B cell (primary cell): Measurements from ENCODE around the gene TBCB. TPM values are rescaled to one million over a fixed set of nuclear protein-coding genes. Genes with fewer than 3 reads are reported as not detected.

Experiments
- ATAC-seq: fragments of 200-7000 bp; cut with Tn5 transposase; one replicate; pipeline ENCODE4 v1.10.0; 2021; ENCODE audit warnings: low read depth, mild to moderate bottlenecking, moderate number of reproducible peaks, moderate library complexity
- CTCF ChIA-PET: fragments of 350-600 bp; sonication (Branson Sonifier 250); formaldehyde crosslinking; loops from one replicate; lab custom pipeline; 2021; ENCODE audit warnings: antibody characterized with exemption, inconsistent platforms; lab: Charles Lee
- POLR2A ChIA-PET: fragments of 350-600 bp; sonication (Branson Sonifier 250); formaldehyde crosslinking; loops from one replicate; lab custom pipeline; 2021; ENCODE audit warnings: antibody characterized with exemption; lab: Charles Lee
- DNase-seq: peaks from one replicate; pipeline ENCODE4 v3.0.0; 2013
- H2AFZ ChIP-seq: 2 replicates; pipeline ENCODE4 v1.6.1; 2012; ENCODE audit warnings: mild to moderate bottlenecking, low read depth, low read length; ENCODE audit not compliant: insufficient read depth, poor library complexity, severe bottlenecking
- H3K27ac ChIP-seq, 2 donors: 1 replicate in 1 of 2; 2 replicates in 1 of 2; pipeline ENCODE4 v1.5.1; 2012 to 2013; ENCODE audit warnings: low read length in 2 of 2, mild to moderate bottlenecking in 2 of 2, moderate library complexity in 1 of 2
- H3K27me3 ChIP-seq, 4 experiments: fragments of 200-600 bp in 1 of 4; sonication (generic) in 1 of 4; replicated peaks in 1 of 4; 1 replicate in 2 of 4; 2 replicates in 2 of 4; pipeline versions ENCODE4 v1.6.1 to v1.7.0; 2013 to 2016; ENCODE audit warnings: low read length in 3 of 4, mild to moderate bottlenecking in 2 of 4, mixed read lengths in 1 of 4, moderate library complexity in 1 of 4; ENCODE audit not compliant: insufficient read depth in 4 of 4, control insufficient read depth in 3 of 4; ENCODE audit errors: control extremely low read depth in 1 of 4
- H3K36me3 ChIP-seq, 2 experiments: replicated peaks in 1 of 2; 1 replicate in 1 of 2; 2 replicates in 1 of 2; pipeline versions ENCODE4 v1.6.1 to v1.7.1; 2013; ENCODE audit warnings: low read length in 1 of 2; ENCODE audit not compliant: insufficient read depth in 2 of 2, control insufficient read depth in 1 of 2; ENCODE audit errors: control extremely low read depth in 1 of 2, extremely low read depth in 1 of 2
- H3K4me1 ChIP-seq, 2 donors: fragments of 200-600 bp in 1 of 2; sonication (generic) in 1 of 2; 1 replicate in 1 of 2; 2 replicates in 1 of 2; pipeline versions ENCODE4 v1.5.1 to v1.6.1; 2013 to 2017; ENCODE audit warnings: low read length in 2 of 2; ENCODE audit not compliant: control insufficient read depth in 2 of 2, insufficient read depth in 2 of 2
- H3K4me2 ChIP-seq: replicated peaks from 2 replicates; pipeline ENCODE3; 2012; ENCODE audit warnings: mild to moderate bottlenecking, low read depth, low read length; ENCODE audit not compliant: poor library complexity, severe bottlenecking
- H3K4me3 ChIP-seq, 5 experiments: fragments of 200-600 bp in 1 of 5; sonication (generic) in 1 of 5; 1 replicate in 3 of 5; 2 replicates in 2 of 5; pipeline versions ENCODE4 v1.5.1 to v1.7.0; 2011 to 2016; ENCODE audit warnings: low read length in 4 of 5, mild to moderate bottlenecking in 4 of 5, low read depth in 2 of 5, control low read depth in 1 of 5, moderate library complexity in 1 of 5; ENCODE audit not compliant: insufficient read depth in 1 of 5; ENCODE audit errors: control extremely low read depth in 1 of 5, extremely low read depth in 1 of 5
- H3K79me2 ChIP-seq: fragments of 200-600 bp; sonication (generic); one replicate; pipeline ENCODE4 v1.6.0; 2016; ENCODE audit warnings: low read length; ENCODE audit not compliant: control insufficient read depth, insufficient read depth
- H3K9ac ChIP-seq: fragments of 200-600 bp; sonication (generic); 2 replicates; pipeline ENCODE4 v1.6.1; 2017; ENCODE audit warnings: mild to moderate bottlenecking, low read length, moderate library complexity
- H3K9me3 ChIP-seq, 3 donors: one replicate each; pipeline versions ENCODE4 v1.6.1 to v1.7.1; 2013; ENCODE audit warnings: low read length in 2 of 3; ENCODE audit not compliant: control insufficient read depth in 2 of 3, insufficient read depth in 1 of 3; ENCODE audit errors: control extremely low read depth in 1 of 3
- H4K20me1 ChIP-seq: 2 replicates; pipeline ENCODE4 v1.6.0; 2012; ENCODE audit warnings: mild to moderate bottlenecking, low read length; ENCODE audit not compliant: insufficient read depth, control insufficient read depth, poor library complexity, severe bottlenecking
- H3K27ac Mint-ChIP-seq: one replicate; pipeline ENCODE4 v1.8.0; 2021; ENCODE audit warnings: mixed read lengths
- H3K27me3 Mint-ChIP-seq: one replicate; pipeline ENCODE4 v1.8.0; 2021; ENCODE audit warnings: mixed read lengths
- H3K4me1 Mint-ChIP-seq: one replicate; pipeline ENCODE4 v1.8.0; 2021; ENCODE audit warnings: mixed read lengths
- H3K4me3 Mint-ChIP-seq: one replicate; pipeline ENCODE4 v1.8.0; 2021; ENCODE audit warnings: mixed read lengths
- H3K9me3 Mint-ChIP-seq: one replicate; pipeline ENCODE4 v1.8.0; 2022; ENCODE audit warnings: mixed read lengths; ENCODE audit not compliant: insufficient read depth
- CTCF ChIP-seq: fragments of 200-600 bp; IDR thresholded peaks from one replicate; pipeline ENCODE4 v1.8.0; 2022; ENCODE audit warnings: antibody characterized with exemption, mild to moderate bottlenecking
- EZH2 ChIP-seq: IDR thresholded peaks from 2 replicates; pipeline ENCODE4 v1.6.1; 2012; ENCODE audit warnings: borderline replicate concordance, low read depth, mild to moderate bottlenecking, moderate library complexity, low read length; ENCODE audit not compliant: insufficient read depth, poor library complexity, severe bottlenecking
- WGBS: methylation state at CpG from one replicate; pipeline ENCODE4 v1.1.5; 2013; ENCODE audit warnings: missing lambda C conversion rate; ENCODE audit not compliant: insufficient coverage; 5-methylcytosine and 5-hydroxymethylcytosine counted together
- intact Hi-C: fragments of 100-400 bp; cut with micrococcal nuclease; formaldehyde crosslinking; loops from one replicate; pipeline ENCODE4 v1.10.0; 2022
- polyA plus RNA-seq: library from polyadenylated mRNA; depleted of rRNA; stranded (reverse); fragments of >200 nt; gene quantifications from 2 replicates; pipeline ENCODE4 v1.2.3, GENCODE V29; 2012
- total RNA-seq, 2 donors: library from RNA; stranded (reverse); fragments of 120-200 nt in 1 of 2; gene quantifications; 1 replicate in 1 of 2; 2 replicates in 1 of 2; pipeline versions ENCODE4 v1.2.3 to v1.2.4, GENCODE V29; 2013 to 2022

Gene TBCB
- total and polyA plus RNA-seq, 2 donors (not counting 1 experiment from before 2014, with no cell fraction given): 148 to 187 TPM

DNA sequence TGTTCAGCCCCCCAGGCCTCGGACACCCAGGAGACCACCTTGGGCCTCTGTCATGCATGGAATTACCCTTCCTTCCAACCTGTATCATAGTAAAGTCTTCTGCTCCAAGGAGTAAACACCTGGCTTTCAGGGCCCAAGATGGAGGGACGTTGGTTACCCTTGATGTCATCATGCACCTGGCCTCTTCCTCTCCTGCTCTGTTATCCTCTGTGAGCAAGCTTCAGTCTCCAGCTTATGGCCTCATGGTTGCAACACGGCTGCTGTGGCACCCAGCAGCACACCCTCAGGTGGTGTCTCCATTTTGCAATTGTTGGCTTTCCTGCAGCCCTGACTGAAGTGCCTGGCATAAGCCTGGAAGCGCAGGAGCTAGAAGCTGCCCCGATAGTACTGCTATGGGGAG lies 8.3 kb upstream of the TBCB start:
- TF ChIP-seq EZH2 (no peak), CTCF (no peak)
- no peak overlapping the region for H3K27ac Mint-ChIP-seq
- POLR2A ChIA-PET: no interaction called here
- Histone ChIP-seq H3K9ac (no peak overlapping the region), H2AFZ (no peak overlapping the region), H4K20me1 (no peaks in the 10 kb centered on the region), H3K79me2 (no peaks in the 10 kb centered on the region), H3K27ac (no peak overlapping the region), H3K36me3 (peaks cover 0 to 2% of the 10 kb centered on the region in 2 experiments), H3K4me1 (no peaks in the 10 kb centered on the region), H3K27me3 (no peaks in the 10 kb centered on the region), H3K4me2 (no peak overlapping the region), H3K4me3 (no peak overlapping the region), H3K9me3 (peaks cover 0 to 6% (median 0%) of the 10 kb centered on the region in 3 donors)
- H3K9me3 Mint-ChIP-seq: no peaks in the 10 kb centered on the region
- no peak for DNase-seq
- no peaks in the 10 kb centered on the region for H3K4me1 Mint-ChIP-seq
- no peak overlapping the region for H3K4me3 Mint-ChIP-seq
- ATAC-seq: no peak
- intact Hi-C loops: no loop called here
- no peaks in the 10 kb centered on the region for H3K27me3 Mint-ChIP-seq
- 97% methylated on average over 5 of the region's 5 CpGs for WGBS
- CTCF ChIA-PET: no interaction called here

- CTCF ChIA-PET: no interaction called here
- Histone ChIP-seq H4K20me1 (peaks cover 3% of the 10 kb centered on the region), H3K4me3 (no peak overlapping the region), H3K27ac (no peak overlapping the region), H3K27me3 (no peaks in the 10 kb centered on the region), H3K4me2 (no peak overlapping the region), H3K4me1 (peaks cover 3% of the 10 kb centered on the region in 2 donors), H2AFZ (no peak overlapping the region), H3K36me3 (peaks cover 0 to 12% of the 10 kb centered on the region in 2 experiments), H3K9ac (no peak overlapping the region), H3K9me3 (peaks cover 0 to 6% (median 0%) of the 10 kb centered on the region in 3 donors), H3K79me2 (peaks cover 5% of the 10 kb centered on the region)
- POLR2A ChIA-PET: no interaction called here
- H3K27me3 Mint-ChIP-seq: no peaks in the 10 kb centered on the region
- H3K27ac Mint-ChIP-seq: no peak overlapping the region
- no peak for DNase-seq
- no peaks in the 10 kb centered on the region for H3K9me3 Mint-ChIP-seq
- TF ChIP-seq CTCF (no peak), EZH2 (no peak)
- 96% methylated on average over 2 of the region's 3 CpGs for WGBS
- no peak overlapping the region for H3K4me3 Mint-ChIP-seq
- intact Hi-C loops: no loop called here
- no peak for ATAC-seq
- H3K4me1 Mint-ChIP-seq: peaks cover 10% of the 10 kb centered on the region
Observed at GRCh38 chr19:36108684-36109083, 6.6 kb upstream of the TBCB start.
